Activated T-cell treated with anti-CD3 and anti-CD28 coated beads, Interleukin-2, amount 50 U/mL, for 1 hour (primary cell): ENCODE results near the gene ITGAD.
"Not testable (repeated sequence)": the region's sequence is repeated elsewhere in the genome, so short reads cannot be mapped to it uniquely, and the experiment has no call there.

Source experiments
- DNase-seq: peaks from one replicate; pipeline ENCODE4 v3.0.0-alpha.2; 2020

Gene ITGAD

DNA sequence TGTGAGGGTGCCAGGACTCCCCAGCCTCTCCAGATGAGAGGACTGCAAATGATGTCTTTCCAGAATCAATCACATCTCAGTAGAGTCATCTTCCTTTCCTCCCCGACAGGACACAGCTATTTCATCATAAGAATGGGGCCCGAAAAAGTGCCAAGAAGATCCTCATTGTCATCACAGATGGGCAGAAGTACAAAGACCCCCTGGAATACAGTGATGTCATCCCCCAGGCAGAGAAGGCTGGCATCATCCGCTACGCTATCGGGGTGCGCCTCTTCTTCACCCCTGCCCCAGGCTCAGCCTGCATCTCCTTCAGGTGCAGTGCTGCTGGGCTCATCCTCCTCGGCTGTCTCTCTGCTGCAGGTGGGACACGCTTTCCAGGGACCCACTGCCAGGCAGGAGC lies 14.3 kb downstream of the ITGAD start:
- DNase-seq = no peak

DNA sequence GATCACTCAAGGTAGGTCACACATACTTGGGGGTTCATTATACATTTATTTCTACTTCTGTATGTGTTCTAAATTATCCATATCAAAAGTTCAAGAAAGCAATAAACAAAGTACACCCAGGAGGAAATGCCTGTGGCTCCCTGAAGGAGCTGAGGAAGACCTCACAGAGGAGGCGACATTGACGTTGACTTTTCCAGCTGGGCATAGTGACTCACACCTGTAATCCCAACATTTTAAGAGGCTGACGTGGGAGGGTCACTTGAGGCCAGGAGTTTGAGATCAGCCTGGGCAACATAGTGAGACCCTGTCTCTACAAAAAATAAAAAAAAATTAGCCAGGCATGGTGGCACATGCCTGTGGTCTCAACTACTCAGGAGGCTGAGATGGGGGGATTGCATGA lies 16.3 kb downstream of the ITGAD start:
- no peak for DNase-seq

DNA sequence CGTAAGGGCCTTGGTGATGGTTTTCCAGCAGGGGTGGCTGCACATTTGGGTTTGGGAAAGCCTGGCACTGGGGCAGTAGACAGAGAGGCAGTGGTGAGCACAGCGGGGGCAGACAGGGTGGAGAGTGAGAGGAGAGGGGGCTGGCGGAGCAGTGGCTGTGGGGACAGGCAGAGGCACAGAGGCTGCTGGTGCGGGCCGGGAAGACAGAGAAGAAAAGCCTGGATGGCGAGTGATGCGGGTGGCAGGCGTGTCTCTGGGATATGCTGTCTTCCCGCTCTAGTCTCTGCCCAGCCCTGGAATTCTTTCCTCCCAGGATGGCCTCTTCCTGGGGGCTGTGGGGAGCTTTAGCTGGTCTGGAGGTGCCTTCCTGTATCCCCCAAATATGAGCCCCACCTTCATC lies 16.9 kb downstream of the ITGAD start:
- DNase-seq = no peak

DNA sequence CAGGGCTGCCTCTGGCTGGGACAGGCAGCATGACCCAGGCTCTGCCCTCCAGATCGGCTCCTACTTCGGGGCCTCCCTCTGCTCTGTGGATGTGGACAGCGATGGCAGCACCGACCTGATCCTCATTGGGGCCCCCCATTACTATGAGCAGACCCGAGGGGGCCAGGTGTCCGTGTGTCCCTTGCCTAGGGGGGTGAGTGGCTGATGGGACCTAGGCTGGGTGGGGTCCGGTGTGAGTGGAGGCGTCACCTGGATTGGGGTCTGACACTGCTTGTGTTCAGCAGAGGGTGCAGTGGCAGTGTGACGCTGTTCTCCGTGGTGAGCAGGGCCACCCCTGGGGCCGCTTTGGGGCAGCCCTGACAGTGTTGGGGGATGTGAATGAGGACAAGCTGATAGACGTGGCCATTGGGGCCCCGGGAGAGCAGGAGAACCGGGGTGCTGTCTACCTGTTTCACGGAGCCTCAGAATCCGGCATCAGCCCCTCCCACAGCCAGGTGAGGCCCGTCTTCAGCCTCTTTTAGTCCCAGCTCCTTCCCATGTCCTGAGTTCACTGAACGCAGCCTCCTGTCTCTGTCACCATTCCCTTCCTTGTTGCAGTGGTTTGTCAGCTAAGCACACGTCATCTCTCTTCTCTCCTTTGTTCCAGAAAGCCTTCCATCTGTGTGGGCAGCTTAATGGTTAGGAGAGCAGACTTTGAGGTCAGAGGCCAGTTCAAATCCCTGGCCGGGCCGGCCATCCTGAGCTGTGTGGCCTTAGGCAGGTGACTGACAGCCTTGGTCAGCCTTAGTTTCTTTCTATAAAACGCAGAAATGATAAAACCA lies 18.1 kb downstream of the ITGAD start:
- no peak for DNase-seq

- no peak for DNase-seq
Observed at GRCh38 chr16:31412750-31413149, 19.6 kb downstream of the ITGAD start.

DNA sequence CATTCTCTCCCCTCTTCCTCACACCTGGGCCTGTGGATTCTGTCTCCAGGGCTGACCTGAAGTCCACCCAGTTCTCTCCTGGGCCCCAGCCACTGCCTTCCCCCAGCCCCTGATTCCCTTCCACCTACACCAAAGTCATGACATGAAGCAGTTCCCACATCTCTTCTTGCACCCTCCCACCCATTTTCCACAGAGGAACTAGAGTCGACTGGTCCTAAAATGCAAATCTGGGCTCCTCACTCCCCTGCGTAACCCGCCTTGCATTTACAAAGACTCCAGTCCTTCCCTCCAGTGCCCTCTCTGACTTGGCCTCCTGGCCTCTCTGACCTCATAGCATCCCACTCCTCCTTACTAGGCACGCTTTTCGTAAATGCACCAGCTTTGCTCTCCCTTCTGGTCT lies 20.2 kb downstream of the ITGAD start:
- DNase-seq = no peak

GRCh38 chr16:31413943-31414342 lies 20.8 kb downstream of the ITGAD start:
- no peak for DNase-seq

GRCh38 chr16:31414706-31415105 lies 21.6 kb downstream of the ITGAD start:
- no peak for DNase-seq

DNA sequence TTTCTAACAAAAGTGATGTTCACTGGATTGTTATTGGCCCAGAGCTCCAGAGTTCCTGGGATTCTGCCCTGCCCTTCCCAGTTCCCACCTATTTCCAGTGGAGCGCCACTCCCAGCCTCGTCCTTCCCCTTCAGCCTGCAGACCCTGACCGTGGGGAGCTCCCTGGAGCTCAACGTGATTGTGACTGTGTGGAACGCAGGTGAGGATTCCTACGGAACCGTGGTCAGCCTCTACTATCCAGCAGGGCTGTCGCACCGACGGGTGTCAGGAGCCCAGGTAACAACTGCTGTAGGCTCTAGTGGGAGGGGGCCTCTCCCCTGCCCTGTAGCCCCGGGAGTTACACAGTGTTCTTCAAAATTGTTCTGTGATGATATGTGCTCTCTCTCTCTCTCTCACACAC lies 23.2 kb downstream of the ITGAD start:
- no peak for DNase-seq

- not testable (repeated sequence) for DNase-seq
Observed at GRCh38 chr16:31417036-31417435, 23.9 kb downstream of the ITGAD start.

- DNase-seq = no peak
Observed at GRCh38 chr16:31417916-31418315, 24.8 kb downstream of the ITGAD start.

DNA sequence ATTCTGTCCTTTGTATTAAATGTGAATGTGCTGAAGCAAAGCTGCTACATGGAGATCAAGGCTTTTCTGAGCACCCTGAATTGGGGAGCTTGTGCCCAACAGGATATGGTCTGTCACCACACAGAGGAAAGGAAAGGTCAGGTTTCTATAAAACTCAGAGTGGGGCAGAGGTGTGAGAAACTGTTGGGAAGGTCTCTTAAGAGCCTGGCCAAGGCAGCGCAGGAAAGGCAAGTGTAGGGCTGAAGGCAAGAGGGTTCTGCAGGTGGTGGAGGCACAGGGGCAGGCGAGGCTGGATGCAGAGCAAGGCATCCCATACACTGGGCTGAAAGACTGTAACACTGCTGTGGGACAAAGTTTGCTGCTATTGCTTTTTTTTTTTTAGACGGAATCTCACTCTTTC lies 26.9 kb downstream of the ITGAD start:
- DNase-seq = no peak

- peak; percentile 27 for DNase-seq
Observed at GRCh38 chr16:31421587-31421986, 28.5 kb downstream of the ITGAD start.

DNA sequence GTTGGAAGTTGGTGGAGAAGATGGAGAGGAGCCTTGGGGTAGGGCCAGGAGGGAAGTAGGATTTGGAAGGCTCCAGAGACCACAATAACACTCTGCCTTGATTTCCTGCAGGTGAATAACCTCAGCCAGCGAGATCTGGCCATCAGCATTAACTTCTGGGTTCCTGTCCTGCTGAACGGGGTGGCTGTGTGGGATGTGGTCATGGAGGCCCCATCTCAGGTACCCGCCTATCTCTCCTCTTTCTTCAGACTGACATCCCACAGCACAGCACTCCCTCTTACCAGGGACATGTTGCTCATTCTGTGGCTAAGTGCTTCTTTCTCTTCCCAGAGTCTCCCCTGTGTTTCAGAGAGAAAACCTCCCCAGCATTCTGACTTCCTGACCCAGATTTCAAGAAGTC lies 30.1 kb downstream of the ITGAD start:
- DNase-seq = no peak

DNA sequence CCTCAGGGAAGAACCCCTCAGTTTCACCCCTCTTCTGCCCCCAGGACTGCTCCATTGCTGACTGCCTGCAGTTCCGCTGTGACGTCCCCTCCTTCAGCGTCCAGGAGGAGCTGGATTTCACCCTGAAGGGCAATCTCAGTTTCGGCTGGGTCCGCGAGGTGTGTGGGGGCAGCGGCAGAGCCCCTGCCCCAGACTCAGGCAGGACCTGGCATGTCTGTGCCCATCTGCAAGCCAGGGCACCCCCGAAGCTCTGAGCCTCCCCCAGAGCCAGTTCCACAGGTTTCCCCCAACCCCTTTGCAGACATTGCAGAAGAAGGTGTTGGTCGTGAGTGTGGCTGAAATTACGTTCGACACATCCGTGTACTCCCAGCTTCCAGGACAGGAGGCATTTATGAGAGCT lies 30.7 kb downstream of the ITGAD start:
- DNase-seq = no peak

GRCh38 chr16:31427441-31428278 lies 34.5 kb downstream of the ITGAD start:
- DNase-seq = peak; percentile 76

DNA sequence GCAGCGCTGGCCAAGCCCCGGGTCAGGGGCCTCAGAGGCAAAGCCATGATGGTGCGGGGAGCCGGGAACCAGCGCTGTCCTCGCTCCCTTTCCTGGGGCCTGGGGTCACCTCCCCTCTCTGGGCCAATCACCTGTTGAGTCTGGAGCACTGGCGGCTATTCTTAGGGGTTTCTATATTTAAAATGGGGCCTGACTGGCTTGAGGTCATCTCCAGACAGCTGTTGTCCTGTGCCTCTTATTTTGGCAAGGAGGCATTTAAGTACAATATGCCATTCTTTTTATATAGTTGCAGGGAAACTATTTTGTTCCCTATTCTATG lies 35.1 kb downstream of the ITGAD start, which contains the start of gene COX6A2:
TSS of gene COX6A2 (minus strand) at position 82 of the 319 bp plus-strand sequence. CDS start at position 47, 35 bp downstream.
- no peak for DNase-seq

GRCh38 chr16:31428638-31429247 lies 35.6 kb downstream of the ITGAD start:
- DNase-seq = no peak

- no peak for DNase-seq
Observed at GRCh38 chr16:31429314-31429713, 36.2 kb downstream of the ITGAD start.

- DNase-seq = no peak
Observed at GRCh38 chr16:31429796-31430195, 36.7 kb downstream of the ITGAD start.

DNA sequence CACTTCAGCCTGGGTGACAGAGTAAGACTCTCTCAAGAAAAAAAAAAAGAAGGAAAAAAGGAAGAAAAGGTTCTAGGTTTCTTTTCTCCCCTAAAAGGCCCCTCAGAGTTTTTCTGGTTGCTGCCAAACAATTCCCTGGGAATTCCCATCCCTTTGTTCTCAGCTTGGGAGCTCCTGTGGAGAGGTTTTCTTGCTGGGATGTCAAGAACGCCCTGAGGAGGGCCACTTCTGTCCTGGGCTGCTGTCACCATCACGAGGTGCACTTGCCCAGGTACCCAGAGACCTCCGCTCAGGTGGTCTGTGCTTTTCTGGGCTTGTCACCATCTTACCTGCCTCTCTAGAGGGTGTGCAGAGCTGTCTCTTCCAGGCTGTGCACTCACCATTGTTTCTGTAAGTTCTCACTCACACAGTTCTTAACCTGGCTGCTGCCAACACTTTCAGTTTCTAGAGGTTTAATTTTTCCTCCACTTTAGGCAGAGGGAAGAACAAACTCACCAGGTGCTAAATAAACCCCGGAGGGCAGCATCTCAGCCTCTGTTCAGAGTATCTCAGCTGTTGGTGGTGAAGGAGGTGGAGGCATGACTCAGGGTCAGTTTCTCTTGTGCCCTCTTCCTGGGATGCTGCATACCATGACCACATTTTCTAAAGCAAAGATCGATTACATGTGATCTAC lies 37.4 kb downstream of the ITGAD start:
- no peak for DNase-seq

DNA sequence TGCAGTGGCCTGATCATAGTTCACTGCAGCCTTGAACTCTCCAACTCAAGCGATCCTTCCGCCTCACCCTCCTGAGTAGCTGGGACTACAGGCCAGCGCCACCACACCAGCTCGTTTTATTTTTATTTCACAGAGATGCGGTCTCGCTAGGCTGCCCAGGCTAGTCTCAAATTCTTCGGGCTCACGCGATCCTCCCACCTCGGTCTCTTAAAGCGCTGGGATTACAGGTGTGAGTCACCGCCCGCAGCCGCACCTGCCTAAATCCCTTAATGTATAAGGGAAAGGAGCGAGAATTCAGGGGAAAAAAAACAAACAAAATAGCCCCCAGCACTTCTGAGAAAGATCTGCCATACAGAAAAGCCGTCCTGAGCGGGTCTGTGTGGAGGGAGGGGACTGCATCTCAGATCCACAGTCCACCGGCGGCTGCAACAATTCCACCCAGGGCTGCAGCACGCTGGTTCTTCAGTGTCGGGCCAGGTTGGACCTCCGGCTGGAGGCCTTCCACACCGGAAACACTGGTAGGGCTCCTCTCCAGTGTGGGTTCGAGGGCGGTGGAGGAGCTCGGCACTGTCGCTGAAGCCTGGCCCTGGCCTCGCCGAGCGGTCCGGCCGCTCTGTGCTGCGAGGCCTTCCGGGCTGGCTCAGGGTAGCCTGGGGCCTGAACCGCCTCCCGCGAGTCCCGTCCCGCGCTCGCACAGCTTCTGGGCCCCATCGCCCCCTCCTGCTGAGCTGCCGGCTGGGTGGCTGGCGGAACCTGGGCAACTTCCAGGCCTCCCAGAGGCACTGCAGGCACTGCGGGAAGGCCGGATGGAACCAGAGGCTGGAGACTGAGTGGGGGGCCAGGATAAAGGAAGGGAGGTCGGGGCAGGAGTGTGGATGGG lies 42.4 kb downstream of the ITGAD start:
- no peak for DNase-seq
